SKM-1 treated with dmso at 0.1 percent for 144 hours (cell line): ENCODE results near the gene CREB3L1.
A peak's percentile ranks its signal among the peaks of the same experiment; 100 is the strongest.

ENCODE experiments used
- DNase-seq: peaks from one replicate; lab custom pipeline; 2025; ENCODE audit not compliant: unreplicated experiment; lab: John Stamatoyannopoulos, UW

CREB3L1 gene

GRCh38 chr11:46342239-46342638 is 64.8 kb downstream of the CREB3L1 start:
- DNase-seq, result peak; percentile 62

GRCh38 chr11:46343520-46343919 is 66.1 kb downstream of the CREB3L1 start:
- no peak for DNase-seq

GRCh38 chr11:46345131-46345597 is 67.7 kb downstream of the CREB3L1 start:
- DNase-seq, result peak; percentile 94

- DNase-seq, result peak; percentile 30
These were observed 68.5 kb downstream of the CREB3L1 start for GRCh38 chr11:46345881-46346484.

- DNase-seq, result peak; percentile 90
These were observed 69.6 kb downstream of the CREB3L1 start, which contains the start of gene DGKZ for GRCh38 chr11:46346886-46347636. Gene DGKZ (plus strand): TSS chr11:46347463. CDS start chr11:46347660, 197 bp downstream.

- no peak for DNase-seq
These were observed 70.3 kb downstream of the CREB3L1 start for GRCh38 chr11:46347637-46348311.

- DNase-seq, result no peak
These were observed 71.3 kb downstream of the CREB3L1 start for GRCh38 chr11:46348566-46349401.

- no peak for DNase-seq
These were observed 73.2 kb downstream of the CREB3L1 start for GRCh38 chr11:46350695-46351094.

- no peak for DNase-seq
These were observed 73.7 kb downstream of the CREB3L1 start for GRCh38 chr11:46351148-46351547.

GRCh38 chr11:46351606-46352005 is 74.1 kb downstream of the CREB3L1 start:
- no peak for DNase-seq

- DNase-seq, result peak; percentile 16
These were observed 74.8 kb downstream of the CREB3L1 start for GRCh38 chr11:46352063-46352841.

GRCh38 chr11:46353698-46354097 is 76.2 kb downstream of the CREB3L1 start:
- no peak for DNase-seq

- DNase-seq, result peak; percentile 63
These were observed 79.5 kb downstream of the CREB3L1 start for GRCh38 chr11:46356924-46357482.

- DNase-seq, result peak; percentile 44
These were observed 80.0 kb downstream of the CREB3L1 start for GRCh38 chr11:46357483-46357936.

- no peak for DNase-seq
These were observed 82.5 kb downstream of the CREB3L1 start for GRCh38 chr11:46359953-46360352.

- DNase-seq, result no peak
These were observed 83.4 kb downstream of the CREB3L1 start for GRCh38 chr11:46360878-46361277.

- peak; percentile 80 for DNase-seq
These were observed 84.1 kb downstream of the CREB3L1 start for GRCh38 chr11:46361283-46362155.

- DNase-seq, result no peak
These were observed 84.9 kb downstream of the CREB3L1 start for GRCh38 chr11:46362156-46363030.
